ENCODE results near the gene EEF1AKMT4.

- TF ChIP-seq CTCF (IDR thresholded peaks at IDR 0.05; ENCODE audit: control extremely low read depth in 1 of 3, insufficient read depth in 1 of 3, low read depth in 1 of 3, low read length in 3 of 3), result no peak
- no peak for TF ChIP-seq CEBPB (IDR thresholded peaks at IDR 0.05; ENCODE audit: low read depth, low read length)
- no peak for TF ChIP-seq TAF1 (IDR thresholded peaks at IDR 0.05; ENCODE audit: low read depth, low read length)
- TF ChIP-seq MAX (IDR thresholded peaks at IDR 0.05), result no peak
Observed at GRCh38 chr3:184211297-184211696, 38.2 kb upstream of the EEF1AKMT4 start.

Data from H1 (cell line).